ENCODE measurements around the gene PAFAH2. TPM values are rescaled to one million over a fixed set of nuclear protein-coding genes. Genes with fewer than 3 reads are reported as not detected.

The PAFAH2 gene
- total and polyA plus RNA-seq, 4 donors: 9.0 to 13.8 (median 10.8) TPM

- TF ChIP-seq REST (IDR thresholded peaks at IDR 0.05): no peak
Measured at GRCh38 chr1:26010825-26011224, 13.0 kb upstream of the PAFAH2 start (continued).

- H3K27ac ChIP-seq (ENCODE audit: low read depth in 1 of 2, low read length in 2 of 2): no peak overlapping the region
- H3K9me3 ChIP-seq (ENCODE audit: control insufficient read depth in 4 of 4, low read length in 3 of 4): no peaks in the 10 kb centered on the region
- DNase-seq (ENCODE audit: low spot score): no peak
- TF ChIP-seq HNF4G (IDR thresholded peaks at IDR 0.05) (no peak), EGR1 (IDR thresholded peaks at IDR 0.05; ENCODE audit: low read depth in 2 of 2) (no peak), MAX (IDR thresholded peaks at IDR 0.05) (no peak), ATF3 (IDR thresholded peaks at IDR 0.05) (no peak), CTCF (IDR thresholded peaks at IDR 0.05; ENCODE audit: low read depth, low read length, missing input control) (no peak), HNF4A (conservative IDR thresholded peaks at IDR 0.05) (no peak), RXRA (IDR thresholded peaks at IDR 0.05) (no peak), REST (IDR thresholded peaks at IDR 0.05) (no peak), GABPA (IDR thresholded peaks at IDR 0.05 in 1 of 2, conservative IDR thresholded peaks at IDR 0.05 in 1 of 2) (no peak), NR2F2 (IDR thresholded peaks at IDR 0.05) (no peak), FOXA2 (IDR thresholded peaks at IDR 0.05) (no peak), TAF1 (conservative IDR thresholded peaks at IDR 0.05) (no peak), RAD21 (IDR thresholded peaks at IDR 0.05) (no peak), YY1 (IDR thresholded peaks at IDR 0.05) (no peak), JUND (IDR thresholded peaks at IDR 0.05) (no peak), ZBTB33 (IDR thresholded peaks at IDR 0.05) (no peak), FOXA1 (IDR thresholded peaks at IDR 0.05) (no peak)
- 82% methylated on average over 6 of the region's 6 CpGs for WGBS
- H3K36me3 ChIP-seq (ENCODE audit: control insufficient read depth in 4 of 4, insufficient read depth in 3 of 4, low read depth in 1 of 4, low read length in 3 of 4): no peaks in the 10 kb centered on the region
- H3K4me1 ChIP-seq (ENCODE audit: control insufficient read depth in 4 of 4, insufficient read depth in 4 of 4, low read length in 3 of 4): peaks cover 0 to 5% (median 3%) of the 10 kb centered on the region in 4 donors
- no peaks in the 10 kb centered on the region for H3K27me3 ChIP-seq (ENCODE audit: control insufficient read depth in 4 of 4, insufficient read depth in 4 of 4, low read length in 3 of 4)
- H3K4me3 ChIP-seq (ENCODE audit: low read depth in 1 of 3, low read length in 3 of 3): no peak overlapping the region
- H3K9ac ChIP-seq (ENCODE audit: low read depth in 1 of 2, low read length in 2 of 2): no peak overlapping the region
Measured at GRCh38 chr1:26009796-26010447, 12.1 kb upstream of the PAFAH2 start.

Data from liver (tissue), 9 donors.